NCI-H2196 (cell line): ENCODE data around the gene SMIM36.
"Not testable (repeated sequence)": the region's sequence is repeated elsewhere in the genome, so short reads cannot be mapped to it uniquely, and the experiment has no call there.

ENCODE experiments used
- DNase-seq: peaks from one replicate; lab custom pipeline; 2025; ENCODE audit not compliant: unreplicated experiment; lab: John Stamatoyannopoulos, UW

The SMIM36 gene

DNA sequence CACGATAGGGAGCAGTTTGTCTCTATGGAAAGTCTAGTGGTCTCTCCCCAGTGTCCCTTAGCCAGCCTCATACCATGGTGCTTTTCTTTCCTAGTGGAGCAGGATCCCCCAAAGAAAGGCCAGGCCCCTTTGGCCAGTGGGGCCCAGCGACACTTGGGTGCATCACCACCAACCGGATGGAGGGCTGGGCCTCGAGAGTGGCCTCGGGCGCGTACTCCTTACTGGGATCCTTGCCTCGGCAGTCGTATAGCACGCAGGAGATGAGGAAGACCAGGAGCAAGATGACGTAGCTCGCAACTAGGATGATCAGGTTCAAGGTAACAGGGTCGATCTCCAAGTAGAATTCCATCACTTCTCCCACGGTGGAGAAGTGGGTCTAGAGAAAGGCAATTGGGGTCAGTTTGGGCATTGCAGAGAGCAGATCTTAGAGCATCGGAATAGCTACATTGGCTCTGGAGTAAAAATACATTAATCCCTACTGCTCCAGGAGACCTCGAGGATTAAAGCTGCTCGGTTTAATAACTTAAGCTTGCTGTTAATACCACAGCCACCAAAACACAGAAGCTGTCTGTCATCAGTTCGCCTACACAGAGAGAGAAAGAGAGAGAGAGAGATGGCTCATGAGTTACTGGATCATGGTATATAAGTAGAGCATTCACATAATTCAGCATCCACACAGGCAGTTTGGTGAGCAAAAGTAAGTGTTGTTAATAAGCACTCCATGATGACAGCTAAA, at the start of gene SMIM36:
SMIM36 (minus strand) TSS at position 467 of the 736 bp plus-strand sequence.
- no peak for DNase-seq

DNA sequence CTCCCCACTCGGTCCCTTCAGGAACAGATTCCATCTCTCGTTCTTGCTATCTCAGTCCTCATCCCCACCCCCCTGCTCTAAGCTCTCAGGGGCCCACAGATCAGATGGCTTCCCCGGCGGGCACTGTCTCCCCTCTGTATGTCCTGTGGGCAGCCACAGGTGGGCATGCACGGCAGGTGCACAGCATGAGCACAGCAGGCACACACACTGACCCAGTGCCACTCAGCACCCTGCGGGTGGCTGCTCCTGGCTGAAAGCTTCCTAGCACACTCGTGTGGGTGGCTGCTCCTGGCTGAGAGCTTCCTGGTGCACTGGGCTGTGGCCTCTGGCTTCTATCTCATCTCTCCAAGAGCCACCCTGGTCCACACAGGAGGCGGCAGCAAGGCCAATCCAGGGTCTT, 44.5 kb upstream of the SMIM36 start:
- no peak for DNase-seq

DNA sequence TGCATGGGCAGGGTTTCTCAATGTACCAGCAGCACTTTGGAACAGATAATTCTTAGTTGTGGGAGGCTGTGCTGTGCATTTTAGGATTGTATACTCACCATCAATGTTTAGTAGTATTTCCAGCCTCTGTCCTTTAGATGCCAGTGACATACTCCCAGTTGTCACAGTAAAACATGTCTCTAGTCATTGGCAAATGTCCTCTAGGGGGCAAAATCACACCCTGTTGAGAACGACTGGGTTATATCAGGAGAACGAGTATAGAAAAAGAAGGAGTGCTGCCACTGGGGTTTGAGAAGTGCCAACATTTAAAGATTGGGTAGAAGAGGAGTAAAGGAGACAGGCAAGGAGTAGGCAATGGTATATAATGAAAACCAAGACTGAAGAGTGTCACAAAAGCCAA, 37.9 kb upstream of the SMIM36 start:
- DNase-seq: no peak

DNA sequence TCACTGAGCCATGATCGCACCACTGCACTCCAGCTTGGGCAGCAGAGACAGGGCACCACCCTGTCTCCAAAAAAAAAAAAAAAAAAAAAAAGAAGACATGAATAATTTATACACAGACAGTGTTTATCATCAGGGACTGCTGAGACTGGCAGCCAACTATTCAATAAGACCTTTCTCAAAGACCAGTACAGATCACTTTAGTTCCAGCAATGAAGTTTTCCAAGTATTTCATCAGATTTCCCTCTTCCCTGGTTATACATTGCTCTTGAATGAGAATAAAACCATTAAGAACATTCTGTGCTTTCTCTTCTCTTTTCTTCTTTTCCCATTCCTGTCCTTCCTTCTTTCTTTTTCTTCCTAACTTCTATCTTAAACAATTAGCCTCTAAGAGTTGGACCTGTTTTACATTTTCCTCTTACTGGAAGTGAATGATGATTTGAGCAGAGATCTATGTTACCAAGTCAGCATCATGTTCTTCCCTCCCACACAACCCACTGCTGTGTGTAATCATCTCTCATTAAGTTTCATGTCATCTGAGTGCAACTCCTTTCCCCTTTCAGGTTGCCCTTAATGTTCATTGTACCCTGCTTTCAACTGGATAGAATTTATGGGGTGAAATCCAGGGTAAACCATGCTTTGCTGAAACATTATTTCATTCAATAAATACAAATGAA, 35.9 kb upstream of the SMIM36 start:
- DNase-seq: no peak

GRCh38 chr17:55546481-55546880, 35.2 kb upstream of the SMIM36 start:
- no peak for DNase-seq

GRCh38 chr17:55545806-55546205, 34.6 kb upstream of the SMIM36 start:
- no peak for DNase-seq

- no peak for DNase-seq
Observed at GRCh38 chr17:55543709-55544108, 32.5 kb upstream of the SMIM36 start.

DNA sequence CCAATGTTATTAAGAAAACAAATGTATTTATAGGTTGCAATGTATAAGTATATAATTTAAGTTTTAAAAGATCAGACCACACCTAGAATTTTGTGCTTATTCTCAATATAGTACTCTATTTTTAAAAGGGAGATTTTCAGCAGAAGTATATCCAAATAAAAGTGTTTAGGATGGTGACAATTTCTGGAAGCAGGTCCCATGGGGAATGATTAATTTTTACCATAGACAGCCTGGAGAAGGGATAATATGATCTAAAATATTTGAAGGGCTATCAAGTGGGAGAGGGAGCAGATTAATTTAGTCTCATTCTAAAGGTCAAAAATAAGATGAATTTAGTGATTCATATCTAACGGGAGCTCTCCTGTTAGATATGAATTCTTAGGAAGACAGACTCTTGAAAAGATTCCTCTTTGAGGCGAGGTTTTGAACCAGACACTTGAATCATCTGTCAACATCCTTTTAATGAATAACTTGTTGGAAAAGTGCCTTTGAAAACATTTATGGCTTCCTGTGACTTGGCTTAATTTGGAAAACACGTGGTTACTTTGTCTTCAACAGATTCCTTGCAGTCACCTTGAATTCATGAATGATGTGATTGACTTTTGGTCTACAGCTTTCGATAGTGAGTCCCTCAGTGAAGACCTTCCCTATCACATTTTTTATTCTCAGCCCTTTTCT, 29.3 kb upstream of the SMIM36 start:
- DNase-seq: no peak

- DNase-seq: no peak
Observed at GRCh38 chr17:55536205-55536604, 25.0 kb upstream of the SMIM36 start.

DNA sequence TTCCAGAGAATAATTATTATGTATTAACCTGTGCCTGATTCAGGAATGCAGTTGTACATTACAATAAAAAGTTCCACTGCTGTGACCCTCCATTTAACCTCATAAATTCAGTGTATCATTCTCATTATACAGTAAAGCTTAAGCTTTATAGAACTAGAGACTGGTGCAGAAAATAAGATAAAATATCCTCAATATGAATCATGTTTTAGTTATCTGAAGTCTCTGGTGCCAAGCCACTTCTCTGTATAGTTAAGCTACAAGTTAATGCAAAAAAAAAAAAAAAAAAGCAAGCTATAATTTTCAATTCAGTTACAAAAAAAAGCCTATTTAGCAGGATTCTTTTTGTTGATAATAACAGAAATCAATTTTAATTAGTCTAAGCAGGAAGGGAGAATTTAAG, 22.4 kb upstream of the SMIM36 start:
- DNase-seq: no peak

DNA sequence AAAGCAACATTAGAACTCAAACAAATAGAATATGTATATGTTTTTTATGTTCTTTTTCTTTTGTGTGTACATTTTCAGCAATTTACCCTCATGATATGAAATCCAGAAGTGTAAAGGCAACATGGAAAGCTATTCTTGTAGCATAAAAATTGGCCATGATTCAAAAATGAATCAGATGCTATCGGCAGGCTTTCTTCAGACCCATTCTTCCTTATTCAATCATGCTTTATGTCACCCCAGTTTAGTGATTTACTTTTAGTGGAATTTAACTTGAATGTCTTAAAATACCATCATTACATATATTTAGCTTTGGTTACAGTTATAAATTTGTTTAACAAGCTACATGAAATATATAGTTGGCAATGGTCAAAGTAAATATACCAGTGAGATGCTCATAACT, 21.4 kb upstream of the SMIM36 start:
- no peak for DNase-seq

GRCh38 chr17:55531053-55531728, 19.9 kb upstream of the SMIM36 start:
- no peak for DNase-seq

- no peak for DNase-seq
Observed at GRCh38 chr17:55530064-55530463, 18.8 kb upstream of the SMIM36 start.

DNA sequence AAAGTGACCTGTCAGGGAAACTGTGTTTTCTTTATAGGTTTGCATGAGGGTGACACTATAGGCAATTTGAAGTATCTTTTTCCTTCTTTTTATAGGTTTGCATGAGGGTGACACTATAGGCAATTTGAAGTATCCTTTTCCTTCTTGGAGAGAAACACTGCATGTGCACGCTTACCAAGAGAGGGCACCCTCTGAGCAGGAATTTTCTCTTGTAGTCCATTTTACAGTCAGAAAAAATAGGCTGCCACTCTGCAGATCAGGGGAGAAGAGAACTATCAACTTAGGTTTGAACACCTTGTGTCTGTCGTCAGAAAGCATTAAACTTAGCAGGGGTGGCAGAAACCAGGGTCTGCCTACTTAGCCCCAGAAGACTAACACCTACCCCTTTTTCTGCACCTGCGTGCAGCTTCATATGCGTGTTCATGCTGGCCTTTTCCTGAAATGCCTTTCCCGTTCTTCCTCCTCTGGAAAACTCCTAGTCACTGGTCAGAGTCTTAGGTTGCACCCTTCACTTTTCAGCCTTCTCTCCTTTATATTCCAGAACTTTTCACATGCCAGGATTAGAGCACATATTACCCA, 16.4 kb upstream of the SMIM36 start:
- DNase-seq: peak; percentile 16

DNA sequence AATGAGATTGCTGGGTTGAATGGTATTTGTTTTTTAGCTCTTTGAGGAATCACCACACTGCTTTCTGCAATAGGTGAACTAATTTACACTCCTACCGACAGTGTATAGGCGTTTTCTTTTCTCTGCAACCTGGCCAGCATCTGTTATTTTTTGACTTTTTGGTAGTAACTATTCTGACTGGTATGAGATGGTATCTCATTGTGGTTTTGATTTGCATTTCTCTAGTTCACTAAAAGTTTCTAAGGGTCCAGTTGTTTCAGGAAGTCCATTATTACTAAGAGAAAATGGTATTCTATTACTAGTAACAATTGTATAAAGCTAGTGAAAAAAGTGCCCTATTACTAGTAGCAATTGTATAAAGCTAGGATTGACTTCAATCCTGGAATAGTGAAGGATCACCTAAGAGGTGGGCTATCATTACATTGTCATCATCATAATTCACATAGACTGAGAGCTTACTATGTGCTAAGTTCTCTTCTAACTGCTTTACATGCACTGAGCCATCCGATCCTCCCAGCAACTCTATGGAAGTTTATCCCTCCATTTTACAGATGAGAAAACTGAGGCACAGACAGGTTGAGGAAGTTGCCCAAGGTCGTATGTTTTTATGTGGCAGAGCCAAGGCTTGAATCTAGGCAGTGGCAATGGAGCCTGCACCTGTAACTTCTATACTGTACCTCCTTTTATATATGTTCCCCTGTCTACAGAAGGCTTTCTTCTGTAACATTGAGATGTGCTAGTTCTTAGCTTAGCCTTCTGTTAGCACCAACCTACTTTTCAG, 13.4 kb upstream of the SMIM36 start:
- no peak for DNase-seq

- DNase-seq: not testable (repeated sequence)
Observed at GRCh38 chr17:55523032-55523431, 11.8 kb upstream of the SMIM36 start.

- no peak for DNase-seq
Observed at GRCh38 chr17:55521186-55521585, 9.9 kb upstream of the SMIM36 start.

GRCh38 chr17:55520402-55520801, 9.2 kb upstream of the SMIM36 start:
- DNase-seq: no peak

DNA sequence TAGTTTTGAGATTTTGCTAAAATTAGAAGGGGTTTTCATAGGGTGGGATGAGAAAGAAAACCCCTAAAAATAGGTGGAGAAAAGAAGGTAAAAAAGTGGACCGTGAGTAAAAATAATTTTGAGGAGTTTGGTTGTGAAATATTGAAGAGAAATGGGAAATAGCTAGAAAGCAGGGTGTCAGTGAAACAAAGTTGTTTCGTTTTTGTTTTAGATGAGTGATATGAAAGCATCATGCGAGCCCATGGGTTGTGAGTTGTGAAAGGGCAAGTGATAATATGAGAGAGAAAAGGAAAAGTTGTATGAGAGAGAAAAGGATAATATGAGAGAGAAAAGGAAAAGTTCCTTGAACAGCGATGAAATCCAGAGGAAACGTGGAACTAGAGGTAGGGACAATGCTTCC, 7.3 kb upstream of the SMIM36 start:
- no peak for DNase-seq

- DNase-seq: peak; percentile 71
Observed at GRCh38 chr17:55513885-55514590, 2.8 kb upstream of the SMIM36 start.
